A549 (cell line): ENCODE data around the gene UQCR11. TPM values are rescaled to one million over a fixed set of nuclear protein-coding genes. Genes with fewer than 3 reads are reported as not detected.
A peak's percentile ranks its signal among the peaks of the same experiment; 100 is the strongest.

ENCODE experiments used
- ATAC-seq, 2 experiments: fragments of 200-7000 bp in 1 of 2; fragments of >200 bp in 1 of 2; cut with Nextera tagmentation in 1 of 2; cut with Tn5 transposase in 1 of 2; 3 replicates each; pipeline versions ENCODE4 v1.8.0 to v1.9.1; 2018 to 2020; ENCODE audit warnings: mild to moderate bottlenecking in 1 of 2, moderate library complexity in 1 of 2
- CTCF ChIA-PET: fragments of 300-600 bp; sonication (Branson Sonifier 250); formaldehyde crosslinking; extraction: SDS; loops from one replicate; lab custom pipeline; 2021; ENCODE audit warnings: antibody characterized with exemption, inconsistent platforms; lab: Yijun Ruan, JAX
- POLR2A ChIA-PET: fragments of 350-600 bp; formaldehyde crosslinking; extraction: SDS; loops from one replicate; lab custom pipeline; 2021; ENCODE audit warnings: antibody characterized with exemption, inconsistent platforms; lab: Yijun Ruan, JAX
- DNase-seq, 2 experiments: peaks; one replicate each; pipeline versions ENCODE4 v3.0.0 to v3.0.0-alpha.2; 2011 to 2016; ENCODE audit warnings: low read depth in 1 of 2, low spot score in 1 of 2
- FAIRE-seq: peaks from 2 replicates; lab custom pipeline; 2011; peaks lifted over from hg19 to GRCh38; lab: Jason Lieb, UNC
- H3K27ac ChIP-seq, 2 experiments: fragments of >200 bp; sonication (Bioruptor Twin); formaldehyde crosslinking; 3 replicates each; pipeline ENCODE4 v1.5.1; 2016 to 2017
- H3K4me1 ChIP-seq: fragments of >200 bp; sonication (Bioruptor Twin); formaldehyde crosslinking; 3 replicates; pipeline ENCODE4 v1.6.1; 2016
- H3K4me2 ChIP-seq: fragments of >200 bp; sonication (Bioruptor Twin); formaldehyde crosslinking; 3 replicates; pipeline ENCODE4 v1.6.1; 2016
- H3K4me3 ChIP-seq: fragments of >200 bp; sonication (Bioruptor Twin); formaldehyde crosslinking; 3 replicates; pipeline ENCODE4 v1.5.1; 2016
- H3K9me3 ChIP-seq: fragments of >200 bp; sonication (Bioruptor Twin); formaldehyde crosslinking; 3 replicates; pipeline ENCODE4 v1.6.1; 2016
- EHF ChIP-seq: fragments of 250-450 bp; sonication (Bioruptor Pico); IDR thresholded peaks from 2 replicates; pipeline ENCODE4 v1.5.0; 2020; ENCODE audit warnings: mild to moderate bottlenecking
- EHMT2 ChIP-seq: fragments of 200-600 bp; sonication (generic); IDR thresholded peaks from 2 replicates; pipeline ENCODE4 v1.6.1; 2016; ENCODE audit warnings: antibody characterized with exemption, low read depth, mild to moderate bottlenecking, moderate library complexity
- EP300 ChIP-seq, 2 experiments: fragments of >200 bp; sonication (Bioruptor Twin); formaldehyde crosslinking; IDR thresholded peaks; 2 replicates in 1 of 2; 3 replicates in 1 of 2; pipeline ENCODE4 v1.6.1; 2016 to 2017
- ESRRA ChIP-seq: fragments of 150-350 bp; IDR thresholded peaks from 2 replicates; pipeline ENCODE4 v1.6.1; 2014; ENCODE audit warnings: mild to moderate bottlenecking, low read length, borderline replicate concordance
- FOSB ChIP-seq: fragments of 250-450 bp; sonication (Bioruptor Pico); IDR thresholded peaks from 2 replicates; pipeline ENCODE4 v1.5.0; 2020; ENCODE audit warnings: mild to moderate bottlenecking, moderate library complexity
- FOSL2 ChIP-seq, 2 experiments: fragments of 450-650 bp in 1 of 2; fragments of >200 bp in 1 of 2; sonication (Bioruptor Twin) in 1 of 2; formaldehyde crosslinking; IDR thresholded peaks; 2 replicates each; pipeline versions ENCODE4 v1.5.0 to v1.6.1; 2016 to 2020; ENCODE audit warnings: mild to moderate bottlenecking in 1 of 2, moderate library complexity in 1 of 2
- HDAC2 ChIP-seq: fragments of 200-600 bp; sonication (generic); IDR thresholded peaks from 2 replicates; pipeline ENCODE4 v1.6.1; 2016
- HOXA7 ChIP-seq: fragments of 250-450 bp; sonication (Bioruptor Pico); IDR thresholded peaks from 2 replicates; pipeline ENCODE4 v1.5.0; 2020; ENCODE audit warnings: mild to moderate bottlenecking, moderate library complexity
- HOXB13 ChIP-seq: fragments of 250-450 bp; sonication (Bioruptor Pico); IDR thresholded peaks from 2 replicates; pipeline ENCODE4 v1.5.0; 2020; ENCODE audit warnings: low read depth, mild to moderate bottlenecking, moderate library complexity
- KDM5A ChIP-seq: fragments of 200-600 bp; sonication (generic); IDR thresholded peaks from 2 replicates; pipeline ENCODE4 v1.6.1; 2016; ENCODE audit warnings: antibody characterized with exemption, mild to moderate bottlenecking
- MAFK ChIP-seq: fragments of 450-650 bp; IDR thresholded peaks from 2 replicates; pipeline ENCODE4 v1.6.1; 2014; ENCODE audit not compliant: partially characterized antibody
- NFE2L2 ChIP-seq: fragments of 150-350 bp; conservative IDR thresholded peaks from 2 replicates; pipeline ENCODE4 v1.6.1; 2014; ENCODE audit warnings: low read length
- NR3C1 ChIP-seq: fragments of >200 bp; sonication (Bioruptor Twin); formaldehyde crosslinking; IDR thresholded peaks from 3 replicates; pipeline ENCODE4 v1.6.1; 2017
- POLR2A ChIP-seq: IDR thresholded peaks from 2 replicates; pipeline ENCODE4 v1.6.1; 2012; ENCODE audit warnings: mild to moderate bottlenecking, low read length
- POLR2AphosphoS2 ChIP-seq: conservative IDR thresholded peaks from 2 replicates; pipeline ENCODE4 v1.6.1; 2012; ENCODE audit warnings: low read length, improper control_type of control experiment, inconsistent platforms
- RAD21 ChIP-seq, 2 experiments: fragments of >200 bp in 1 of 2; sonication (Bioruptor Twin) in 1 of 2; formaldehyde crosslinking in 1 of 2; IDR thresholded peaks in 1 of 2; conservative IDR thresholded peaks in 1 of 2; 2 replicates in 1 of 2; 3 replicates in 1 of 2; pipeline ENCODE4 v1.6.1; 2012 to 2018; ENCODE audit warnings: inconsistent platforms in 1 of 2
- SREBF2 ChIP-seq: fragments of 450-650 bp; IDR thresholded peaks from 2 replicates; pipeline ENCODE4 v1.6.1; 2014; ENCODE audit warnings: mild to moderate bottlenecking, moderate library complexity
- TFCP2L1 ChIP-seq: fragments of 250-450 bp; sonication (Bioruptor Pico); IDR thresholded peaks from 2 replicates; pipeline ENCODE4 v1.5.0; 2021; ENCODE audit warnings: mild to moderate bottlenecking
- TP53 ChIP-seq: fragments of 250-450 bp; sonication (Bioruptor Pico); IDR thresholded peaks from 2 replicates; pipeline ENCODE4 v1.5.0; 2021; ENCODE audit warnings: mild to moderate bottlenecking, moderate library complexity
- ZSCAN20 ChIP-seq: fragments of 250-450 bp; sonication (Bioruptor Pico); IDR thresholded peaks from 2 replicates; pipeline ENCODE4 v1.8.0; 2022; ENCODE audit warnings: mild to moderate bottlenecking, moderate library complexity
- WGBS: methylation state at CpG from one replicate; pipeline ENCODE4 v1.1.6; 2017; ENCODE audit errors: missing lambda C conversion rate; 5-methylcytosine and 5-hydroxymethylcytosine counted together
- polyA plus RNA-seq, 4 experiments: library from polyadenylated mRNA; depleted of rRNA in 3 of 4; stranded (reverse); fragments of >200 nt; fragmentation: RNase III in 1 of 4; extraction: RNeasy Plus Mini Kit Qiagen cat#74134 plus additional on column Dnase treatment in 1 of 4; gene quantifications; 2 replicates in 3 of 4; 3 replicates in 1 of 4; pipeline ENCODE4 v1.2.3, GENCODE V29; 2011 to 2017
- TF ChIP-seq, protein P1 (sequence below): IDR thresholded peaks from 2 replicates; pipeline ENCODE4 v1.6.1; 2012; ENCODE audit warnings: low read depth, borderline replicate concordance
- TF ChIP-seq, protein P2 (sequence below): fragments of >200 bp; sonication (Bioruptor Twin); formaldehyde crosslinking; IDR thresholded peaks from 2 replicates; pipeline ENCODE4 v1.6.1; 2016
- TF ChIP-seq, protein P3 (sequence below): fragments of 200-600 bp; sonication (generic); IDR thresholded peaks from 2 replicates; pipeline ENCODE4 v1.6.1; 2016; ENCODE audit warnings: antibody characterized with exemption, mild to moderate bottlenecking, moderate library complexity
- TF ChIP-seq, protein P4 (sequence below): fragments of >200 bp; sonication (Bioruptor Twin); formaldehyde crosslinking; IDR thresholded peaks from 3 replicates; pipeline ENCODE4 v1.6.1; 2016
- TF ChIP-seq, protein P5 (sequence below): fragments of >200 bp; sonication (Bioruptor Twin); formaldehyde crosslinking; IDR thresholded peaks from 3 replicates; pipeline ENCODE4 v1.5.1; 2016
- TF ChIP-seq, protein P6 (sequence below): IDR thresholded peaks from 2 replicates; pipeline ENCODE4 v1.6.1; 2012
- TF ChIP-seq, protein P7 (sequence below): fragments of 150-350 bp; IDR thresholded peaks from 2 replicates; pipeline ENCODE4 v1.6.1; 2014; ENCODE audit warnings: low read depth, mild to moderate bottlenecking, low read length

Gene UQCR11
- polyA plus RNA-seq, 2 of the 4 experiments (the other 2 are of a cell fraction) = 111 to 152 TPM

DNA sequence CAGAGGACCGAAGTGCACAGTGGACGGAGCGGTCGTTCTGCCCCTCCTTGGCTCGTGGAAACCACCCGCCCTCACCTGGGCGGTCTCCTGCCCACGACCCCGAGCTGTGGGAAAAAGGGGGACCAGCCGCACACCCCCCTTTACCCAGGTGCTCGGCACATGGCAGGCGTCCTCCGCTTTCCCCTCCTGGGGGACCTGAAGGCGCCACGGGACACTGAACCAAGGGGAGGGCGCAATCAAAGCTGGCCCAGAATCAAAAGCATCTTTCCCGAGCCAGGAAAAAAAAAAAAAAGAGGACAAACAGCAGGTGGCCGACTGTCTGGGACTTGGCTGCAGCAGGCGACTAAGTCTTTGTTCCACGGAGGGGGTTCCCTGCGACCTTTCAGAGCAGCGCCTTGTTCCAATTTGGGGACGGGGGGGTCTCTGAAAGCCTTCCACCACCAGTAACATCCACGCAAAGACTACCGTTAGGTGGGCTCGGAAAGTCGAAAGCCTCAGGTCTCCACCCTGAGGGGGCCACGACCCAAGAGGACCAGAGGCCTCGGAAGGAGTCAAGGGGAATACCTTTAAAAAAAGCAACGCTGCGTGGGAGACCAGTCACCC lies 13.7 kb downstream of the UQCR11 start:
- 2% methylated on average over 12 of the region's 31 CpGs for WGBS
- CTCF ChIA-PET = interaction anchor here (0.8 to 1.7 kb wide), 11 partner anchors 7 to 235 kb away, joined by 3 to 6 read pairs (median 4); no protein-coding TSS in a partner anchor
- TF ChIP-seq FOSL2 (IDR thresholded peaks at IDR 0.05) (no peak), FOSL2 (CRISPR knock-in tag; IDR thresholded peaks at IDR 0.05) (no peak), EHMT2 (no peak), KDM5A (no peak), FOSB (CRISPR knock-in tag) (0 out of 2 replicates have a peak, but pooled peaks have one; percentile 26), EHF (CRISPR knock-in tag) (no peak), TFCP2L1 (CRISPR knock-in tag) (no peak), ESRRA (no peak), MAFK (no peak), POLR2A (peak; percentile 14; the same call in 1 of the 2 replicates), NFE2L2 (no peak), SREBF2 (no peak), EP300 (IDR thresholded peaks at IDR 0.05) (no peak), HOXA7 (CRISPR knock-in tag) (0 out of 2 replicates have a peak, but pooled peaks have one; percentile 31), TP53 (CRISPR knock-in tag) (no peak)
- TF ChIP-seq, protein P1, sequence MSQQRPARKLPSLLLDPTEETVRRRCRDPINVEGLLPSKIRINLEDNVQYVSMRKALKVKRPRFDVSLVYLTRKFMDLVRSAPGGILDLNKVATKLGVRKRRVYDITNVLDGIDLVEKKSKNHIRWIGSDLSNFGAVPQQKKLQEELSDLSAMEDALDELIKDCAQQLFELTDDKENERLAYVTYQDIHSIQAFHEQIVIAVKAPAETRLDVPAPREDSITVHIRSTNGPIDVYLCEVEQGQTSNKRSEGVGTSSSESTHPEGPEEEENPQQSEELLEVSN = no peak
- TF ChIP-seq, protein P2, sequence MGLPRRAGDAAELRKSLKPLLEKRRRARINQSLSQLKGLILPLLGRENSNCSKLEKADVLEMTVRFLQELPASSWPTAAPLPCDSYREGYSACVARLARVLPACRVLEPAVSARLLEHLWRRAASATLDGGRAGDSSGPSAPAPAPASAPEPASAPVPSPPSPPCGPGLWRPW = no peak
- TF ChIP-seq, all 56 proteins: peak for 3
- Histone ChIP-seq H3K4me3 (peak overlapping the region; percentile 93), H3K9me3 (no peaks in the 10 kb centered on the region), H3K4me1 (peaks cover 21% of the 10 kb centered on the region), H3K4me2 (peak overlapping the region; percentile 72), H3K27ac (peak overlapping the region; percentile 97 to 99)
- POLR2A ChIA-PET = no interaction called here
- DNase-seq (no peak), FAIRE-seq (no peak), ATAC-seq (peak in 1 of 2 experiments; percentile 2; a peak in 2 of 6 replicates)

DNA sequence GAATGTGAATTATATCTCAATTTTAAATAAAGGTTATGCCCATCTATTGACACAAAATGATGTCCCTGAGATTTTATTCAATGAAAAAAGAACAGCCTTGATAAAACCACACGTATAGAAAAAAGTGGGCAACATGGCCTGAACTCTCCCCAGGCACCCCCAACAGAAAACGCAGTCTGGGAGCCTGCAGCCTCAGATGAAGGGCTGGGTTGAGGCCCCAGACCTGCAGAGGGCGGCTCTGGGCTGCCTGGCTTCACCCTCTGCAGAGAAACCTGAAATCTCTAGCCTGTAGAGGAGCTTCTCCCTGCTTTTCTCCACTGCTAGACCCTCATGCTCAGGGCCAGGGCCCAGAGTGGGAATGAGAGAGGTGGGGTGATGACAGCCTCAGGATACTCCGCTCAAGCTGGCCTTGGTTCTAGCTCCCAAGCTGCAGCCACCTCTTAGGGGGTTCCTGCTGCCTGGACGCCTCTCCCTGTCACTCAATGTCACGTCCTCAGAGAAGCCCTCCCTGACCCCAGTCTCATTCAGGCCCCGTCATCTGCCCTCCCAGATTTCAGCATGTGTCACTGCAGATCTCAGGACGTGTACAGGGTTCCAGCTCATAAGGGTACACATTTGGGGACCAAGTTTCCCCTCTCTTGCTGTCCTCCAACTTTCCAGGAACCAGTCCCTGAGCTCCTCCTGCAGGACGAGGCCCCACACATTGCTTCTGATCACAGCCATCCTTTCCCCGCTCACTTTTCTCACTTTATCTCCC lies 14.4 kb downstream of the UQCR11 start:
- FAIRE-seq = no peak
- CTCF ChIA-PET = interaction anchor here (0.7 to 1.7 kb wide), 16 partner anchors 8 to 235 kb away, joined by 3 to 6 read pairs (median 4); no protein-coding TSS in a partner anchor
- peak in 1 of 2 experiments; percentile 33 for DNase-seq
- H3K9me3 ChIP-seq = no peaks in the 10 kb centered on the region
- peak overlapping the region; percentile 97 to 99 for H3K27ac ChIP-seq
- peak overlapping the region; percentile 72 for H3K4me2 ChIP-seq
- H3K4me1 ChIP-seq = peaks cover 21% of the 10 kb centered on the region
- 13% methylated on average over 9 of the region's 10 CpGs for WGBS
- TF ChIP-seq MAFK = no peak
- peak; percentile 8 to 25; a peak in 2 of 5 replicates for TF ChIP-seq RAD21 (conservative IDR thresholded peaks at IDR 0.05 in 1 of 2, IDR thresholded peaks at IDR 0.05 in 1 of 2)
- TF ChIP-seq ZSCAN20 = no peak
- TF ChIP-seq POLR2AphosphoS2 = no peak
- TF ChIP-seq, protein P3, sequence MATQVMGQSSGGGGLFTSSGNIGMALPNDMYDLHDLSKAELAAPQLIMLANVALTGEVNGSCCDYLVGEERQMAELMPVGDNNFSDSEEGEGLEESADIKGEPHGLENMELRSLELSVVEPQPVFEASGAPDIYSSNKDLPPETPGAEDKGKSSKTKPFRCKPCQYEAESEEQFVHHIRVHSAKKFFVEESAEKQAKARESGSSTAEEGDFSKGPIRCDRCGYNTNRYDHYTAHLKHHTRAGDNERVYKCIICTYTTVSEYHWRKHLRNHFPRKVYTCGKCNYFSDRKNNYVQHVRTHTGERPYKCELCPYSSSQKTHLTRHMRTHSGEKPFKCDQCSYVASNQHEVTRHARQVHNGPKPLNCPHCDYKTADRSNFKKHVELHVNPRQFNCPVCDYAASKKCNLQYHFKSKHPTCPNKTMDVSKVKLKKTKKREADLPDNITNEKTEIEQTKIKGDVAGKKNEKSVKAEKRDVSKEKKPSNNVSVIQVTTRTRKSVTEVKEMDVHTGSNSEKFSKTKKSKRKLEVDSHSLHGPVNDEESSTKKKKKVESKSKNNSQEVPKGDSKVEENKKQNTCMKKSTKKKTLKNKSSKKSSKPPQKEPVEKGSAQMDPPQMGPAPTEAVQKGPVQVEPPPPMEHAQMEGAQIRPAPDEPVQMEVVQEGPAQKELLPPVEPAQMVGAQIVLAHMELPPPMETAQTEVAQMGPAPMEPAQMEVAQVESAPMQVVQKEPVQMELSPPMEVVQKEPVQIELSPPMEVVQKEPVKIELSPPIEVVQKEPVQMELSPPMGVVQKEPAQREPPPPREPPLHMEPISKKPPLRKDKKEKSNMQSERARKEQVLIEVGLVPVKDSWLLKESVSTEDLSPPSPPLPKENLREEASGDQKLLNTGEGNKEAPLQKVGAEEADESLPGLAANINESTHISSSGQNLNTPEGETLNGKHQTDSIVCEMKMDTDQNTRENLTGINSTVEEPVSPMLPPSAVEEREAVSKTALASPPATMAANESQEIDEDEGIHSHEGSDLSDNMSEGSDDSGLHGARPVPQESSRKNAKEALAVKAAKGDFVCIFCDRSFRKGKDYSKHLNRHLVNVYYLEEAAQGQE = no peak
- TF ChIP-seq NR3C1 = no peak
- TF ChIP-seq, protein P4, sequence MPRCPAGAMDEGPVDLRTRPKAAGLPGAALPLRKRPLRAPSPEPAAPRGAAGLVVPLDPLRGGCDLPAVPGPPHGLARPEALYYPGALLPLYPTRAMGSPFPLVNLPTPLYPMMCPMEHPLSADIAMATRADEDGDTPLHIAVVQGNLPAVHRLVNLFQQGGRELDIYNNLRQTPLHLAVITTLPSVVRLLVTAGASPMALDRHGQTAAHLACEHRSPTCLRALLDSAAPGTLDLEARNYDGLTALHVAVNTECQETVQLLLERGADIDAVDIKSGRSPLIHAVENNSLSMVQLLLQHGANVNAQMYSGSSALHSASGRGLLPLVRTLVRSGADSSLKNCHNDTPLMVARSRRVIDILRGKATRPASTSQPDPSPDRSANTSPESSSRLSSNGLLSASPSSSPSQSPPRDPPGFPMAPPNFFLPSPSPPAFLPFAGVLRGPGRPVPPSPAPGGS = no peak
- TF ChIP-seq, protein P5, sequence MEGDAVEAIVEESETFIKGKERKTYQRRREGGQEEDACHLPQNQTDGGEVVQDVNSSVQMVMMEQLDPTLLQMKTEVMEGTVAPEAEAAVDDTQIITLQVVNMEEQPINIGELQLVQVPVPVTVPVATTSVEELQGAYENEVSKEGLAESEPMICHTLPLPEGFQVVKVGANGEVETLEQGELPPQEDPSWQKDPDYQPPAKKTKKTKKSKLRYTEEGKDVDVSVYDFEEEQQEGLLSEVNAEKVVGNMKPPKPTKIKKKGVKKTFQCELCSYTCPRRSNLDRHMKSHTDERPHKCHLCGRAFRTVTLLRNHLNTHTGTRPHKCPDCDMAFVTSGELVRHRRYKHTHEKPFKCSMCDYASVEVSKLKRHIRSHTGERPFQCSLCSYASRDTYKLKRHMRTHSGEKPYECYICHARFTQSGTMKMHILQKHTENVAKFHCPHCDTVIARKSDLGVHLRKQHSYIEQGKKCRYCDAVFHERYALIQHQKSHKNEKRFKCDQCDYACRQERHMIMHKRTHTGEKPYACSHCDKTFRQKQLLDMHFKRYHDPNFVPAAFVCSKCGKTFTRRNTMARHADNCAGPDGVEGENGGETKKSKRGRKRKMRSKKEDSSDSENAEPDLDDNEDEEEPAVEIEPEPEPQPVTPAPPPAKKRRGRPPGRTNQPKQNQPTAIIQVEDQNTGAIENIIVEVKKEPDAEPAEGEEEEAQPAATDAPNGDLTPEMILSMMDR = peak; percentile 21; the same call in 1 of the 3 replicates
- TF ChIP-seq, protein P6, sequence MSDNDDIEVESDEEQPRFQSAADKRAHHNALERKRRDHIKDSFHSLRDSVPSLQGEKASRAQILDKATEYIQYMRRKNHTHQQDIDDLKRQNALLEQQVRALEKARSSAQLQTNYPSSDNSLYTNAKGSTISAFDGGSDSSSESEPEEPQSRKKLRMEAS = no peak
- no peak for TF ChIP-seq HDAC2
- no peak for TF ChIP-seq EP300 (IDR thresholded peaks at IDR 0.05)
- no peak for TF ChIP-seq HOXB13
- TF ChIP-seq, protein P7, sequence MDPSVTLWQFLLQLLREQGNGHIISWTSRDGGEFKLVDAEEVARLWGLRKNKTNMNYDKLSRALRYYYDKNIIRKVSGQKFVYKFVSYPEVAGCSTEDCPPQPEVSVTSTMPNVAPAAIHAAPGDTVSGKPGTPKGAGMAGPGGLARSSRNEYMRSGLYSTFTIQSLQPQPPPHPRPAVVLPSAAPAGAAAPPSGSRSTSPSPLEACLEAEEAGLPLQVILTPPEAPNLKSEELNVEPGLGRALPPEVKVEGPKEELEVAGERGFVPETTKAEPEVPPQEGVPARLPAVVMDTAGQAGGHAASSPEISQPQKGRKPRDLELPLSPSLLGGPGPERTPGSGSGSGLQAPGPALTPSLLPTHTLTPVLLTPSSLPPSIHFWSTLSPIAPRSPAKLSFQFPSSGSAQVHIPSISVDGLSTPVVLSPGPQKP = no peak
- ATAC-seq = peak; percentile 51 to 73; a peak in 3 of 6 replicates
- H3K4me3 ChIP-seq = peak overlapping the region; percentile 93
- POLR2A ChIA-PET = interaction anchor here (0.6 kb wide), 1 partner anchor 373 kb away, joined by 5 read pairs; no protein-coding TSS in a partner anchor
